Peyer's patch (tissue), 4 donors: Measurements from ENCODE around the gene SBK3. TPM values are rescaled to one million over a fixed set of nuclear protein-coding genes. Genes with fewer than 3 reads are reported as not detected.
A peak's percentile ranks its signal among the peaks of the same experiment; 100 is the strongest.

Experiments used
- DNase-seq, 3 donors: peaks; one replicate each; pipeline ENCODE4 v3.0.0-alpha.2; 2017 to 2019
- H3K27ac ChIP-seq, 4 donors: fragments of 200-600 bp; sonication (generic); one replicate each; pipeline ENCODE4 v1.5.1; 2016 to 2019
- H3K27me3 ChIP-seq, 2 donors: fragments of 200-600 bp; sonication (generic); one replicate each; pipeline ENCODE4 v1.5.1; 2019
- H3K36me3 ChIP-seq, 3 donors: fragments of 200-600 bp; sonication (generic); one replicate each; pipeline ENCODE4 v1.5.1; 2016 to 2019
- H3K4me1 ChIP-seq, 4 donors: fragments of 200-600 bp; sonication (generic); one replicate each; pipeline ENCODE4 v1.5.1; 2016 to 2019
- H3K4me3 ChIP-seq, 4 donors: fragments of 200-600 bp; sonication (generic); 1 replicate in 3 of 4; 2 replicates in 1 of 4; pipeline ENCODE4 v1.5.1; 2016 to 2019; ENCODE audit warnings: mild to moderate bottlenecking in 1 of 4
- H3K9me3 ChIP-seq, 4 donors: fragments of 200-600 bp; sonication (generic); one replicate each; pipeline ENCODE4 v1.5.1; 2016 to 2019; ENCODE audit warnings: mild to moderate bottlenecking in 1 of 4
- POLR2A ChIP-seq, 2 donors: fragments of 450-650 bp; IDR thresholded peaks; one replicate each; pipeline ENCODE4 v1.5.1; 2017; ENCODE audit warnings: antibody characterized with exemption in 2 of 2, mild to moderate bottlenecking in 2 of 2, moderate library complexity in 2 of 2
- total RNA-seq, 4 donors: library from RNA; depleted of rRNA; stranded (reverse); fragments of >200 nt; gene quantifications; one replicate each; pipeline ENCODE4 v1.1.0, GENCODE V29; 2016
- TF ChIP-seq, protein P1 (sequence below), 6 experiments: fragments of 450-650 bp in 4 of 6; fragments of 200-600 bp in 2 of 6; sonication (generic) in 1 of 6; IDR thresholded peaks; one replicate each; pipeline ENCODE4 v1.5.1; 2017 to 2019; ENCODE audit warnings: antibody characterized with exemption in 6 of 6, mild to moderate bottlenecking in 3 of 6, moderate library complexity in 1 of 6

The SBK3 gene
- total RNA-seq, 4 donors from 2014 or later = 1.0 TPM; not detected in 3

DNA sequence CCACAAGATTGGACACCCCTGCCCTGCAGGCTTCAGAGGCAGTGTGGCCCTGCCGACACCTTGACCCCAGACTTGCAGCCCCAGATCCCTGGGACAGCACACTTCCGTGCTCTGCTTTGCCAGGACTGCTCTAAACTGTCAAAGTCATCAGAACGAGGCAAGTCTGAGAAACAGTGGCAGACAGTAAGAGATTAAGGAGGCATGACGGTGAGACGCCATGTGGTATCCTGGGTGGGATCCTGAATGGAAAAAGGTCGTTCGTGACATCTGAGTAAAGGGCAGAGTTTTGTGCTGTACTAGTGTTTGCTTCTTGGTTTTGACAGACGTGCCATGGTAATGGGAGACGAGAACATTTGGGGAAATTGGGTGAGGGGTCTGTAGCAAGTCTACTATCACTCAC lies 21.5 kb upstream of the SBK3 start:
- TF ChIP-seq, protein P1, sequence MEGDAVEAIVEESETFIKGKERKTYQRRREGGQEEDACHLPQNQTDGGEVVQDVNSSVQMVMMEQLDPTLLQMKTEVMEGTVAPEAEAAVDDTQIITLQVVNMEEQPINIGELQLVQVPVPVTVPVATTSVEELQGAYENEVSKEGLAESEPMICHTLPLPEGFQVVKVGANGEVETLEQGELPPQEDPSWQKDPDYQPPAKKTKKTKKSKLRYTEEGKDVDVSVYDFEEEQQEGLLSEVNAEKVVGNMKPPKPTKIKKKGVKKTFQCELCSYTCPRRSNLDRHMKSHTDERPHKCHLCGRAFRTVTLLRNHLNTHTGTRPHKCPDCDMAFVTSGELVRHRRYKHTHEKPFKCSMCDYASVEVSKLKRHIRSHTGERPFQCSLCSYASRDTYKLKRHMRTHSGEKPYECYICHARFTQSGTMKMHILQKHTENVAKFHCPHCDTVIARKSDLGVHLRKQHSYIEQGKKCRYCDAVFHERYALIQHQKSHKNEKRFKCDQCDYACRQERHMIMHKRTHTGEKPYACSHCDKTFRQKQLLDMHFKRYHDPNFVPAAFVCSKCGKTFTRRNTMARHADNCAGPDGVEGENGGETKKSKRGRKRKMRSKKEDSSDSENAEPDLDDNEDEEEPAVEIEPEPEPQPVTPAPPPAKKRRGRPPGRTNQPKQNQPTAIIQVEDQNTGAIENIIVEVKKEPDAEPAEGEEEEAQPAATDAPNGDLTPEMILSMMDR (IDR thresholded peaks at IDR 0.05) = no peak
- TF ChIP-seq POLR2A (IDR thresholded peaks at IDR 0.05) = no peak
- no peaks in the 10 kb centered on the region for H3K9me3 ChIP-seq
- no peak overlapping the region for H3K27ac ChIP-seq

DNA sequence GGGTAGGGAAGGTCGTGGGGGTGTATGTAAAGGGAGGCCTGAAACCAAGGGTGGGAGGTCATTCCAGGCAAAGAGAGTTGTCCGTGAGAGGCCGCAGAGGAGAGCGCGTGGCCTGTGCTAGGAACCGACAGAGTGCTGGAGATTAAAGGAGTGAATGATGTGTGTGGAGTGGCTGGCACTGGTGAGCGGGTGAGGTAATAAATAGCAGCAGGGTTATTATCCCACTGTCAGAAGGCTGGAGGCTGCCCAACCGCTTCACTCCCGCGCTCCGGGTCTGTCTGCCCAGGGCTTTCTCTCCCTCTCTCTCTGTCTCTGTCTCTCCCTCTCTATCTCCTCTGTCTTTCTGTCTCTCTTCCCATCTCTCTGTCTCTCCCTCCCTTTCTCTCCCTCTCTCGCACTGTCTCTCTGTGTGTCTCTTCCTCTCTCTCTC lies 17.9 kb upstream of the SBK3 start:
- no peak overlapping the region for H3K4me3 ChIP-seq
- H3K27ac ChIP-seq = no peak overlapping the region
- DNase-seq = peak in 1 of 3 donors; percentile 61
- no peaks in the 10 kb centered on the region for H3K4me1 ChIP-seq
- H3K27me3 ChIP-seq = no peaks in the 10 kb centered on the region
- H3K9me3 ChIP-seq = peaks cover 0 to 4% (median 0%) of the 10 kb centered on the region in 4 donors
- H3K36me3 ChIP-seq = no peaks in the 10 kb centered on the region
- TF ChIP-seq, protein P1 (IDR thresholded peaks at IDR 0.05) = no peak
- TF ChIP-seq POLR2A (IDR thresholded peaks at IDR 0.05) = peak in 1 of 2 donors; percentile 26

More for the DNA sequence above, 21.5 kb upstream of the SBK3 start:
- no peaks in the 10 kb centered on the region for H3K4me1 ChIP-seq
- no peaks in the 10 kb centered on the region for H3K36me3 ChIP-seq
- H3K4me3 ChIP-seq = no peak overlapping the region
- H3K27me3 ChIP-seq = no peaks in the 10 kb centered on the region
- DNase-seq = no peak

DNA sequence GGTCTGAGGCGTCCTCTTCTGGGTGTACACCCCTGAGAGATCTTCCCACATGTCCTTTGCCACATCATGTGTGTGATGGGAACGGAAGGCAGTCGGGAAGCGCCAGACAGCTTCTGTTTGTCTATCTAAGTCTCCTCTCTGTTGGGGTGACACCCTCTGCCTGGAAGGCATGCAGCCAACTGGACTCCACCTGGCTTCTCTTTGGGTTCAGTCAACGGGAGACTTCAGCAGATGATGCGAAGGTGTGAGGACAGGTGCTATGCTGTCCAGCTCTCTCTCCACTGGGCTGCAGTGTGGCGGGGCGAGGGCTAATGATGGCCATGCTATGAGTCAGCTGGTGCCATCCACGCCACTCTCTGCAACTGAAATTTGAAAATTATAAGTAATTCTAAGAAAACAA lies 14.3 kb upstream of the SBK3 start:
- no peaks in the 10 kb centered on the region for H3K36me3 ChIP-seq
- no peak for DNase-seq
- peaks cover 0 to 4% (median 0%) of the 10 kb centered on the region in 4 donors for H3K9me3 ChIP-seq
- no peak overlapping the region for H3K4me3 ChIP-seq
- H3K27me3 ChIP-seq = no peaks in the 10 kb centered on the region
- H3K27ac ChIP-seq = no peak overlapping the region
- H3K4me1 ChIP-seq = no peaks in the 10 kb centered on the region
- TF ChIP-seq, protein P1 (IDR thresholded peaks at IDR 0.05) = no peak
- TF ChIP-seq POLR2A (IDR thresholded peaks at IDR 0.05) = no peak

DNA sequence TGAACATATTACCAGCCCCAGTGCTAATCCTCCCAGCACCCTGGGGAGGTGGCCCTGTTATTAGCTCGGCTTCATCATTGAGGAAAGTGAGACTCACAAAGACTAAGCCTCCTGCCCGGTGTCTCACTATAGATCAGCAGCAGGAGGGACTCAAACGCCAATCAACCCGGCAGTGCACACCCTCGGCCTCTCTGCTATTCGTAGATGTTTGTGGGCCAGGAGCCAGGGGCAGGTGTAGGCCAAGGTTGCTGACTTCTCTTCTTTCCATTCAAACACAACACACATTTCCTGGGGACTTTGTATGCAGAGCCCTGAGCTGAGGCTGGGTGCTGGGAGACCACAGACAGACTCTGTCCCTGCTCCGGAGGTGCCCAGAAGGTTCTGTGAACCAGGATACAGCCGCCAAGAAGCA lies 9.4 kb upstream of the SBK3 start:
- TF ChIP-seq, protein P1 (IDR thresholded peaks at IDR 0.05) = no peak
- TF ChIP-seq POLR2A (IDR thresholded peaks at IDR 0.05) = no peak
- H3K9me3 ChIP-seq = no peaks in the 10 kb centered on the region
- H3K27me3 ChIP-seq = no peaks in the 10 kb centered on the region
- no peaks in the 10 kb centered on the region for H3K36me3 ChIP-seq
- peaks cover 0 to 2% (median 0%) of the 10 kb centered on the region in 4 donors for H3K4me1 ChIP-seq
- H3K4me3 ChIP-seq = no peak overlapping the region
- no peak overlapping the region for H3K27ac ChIP-seq
- no peak for DNase-seq

DNA sequence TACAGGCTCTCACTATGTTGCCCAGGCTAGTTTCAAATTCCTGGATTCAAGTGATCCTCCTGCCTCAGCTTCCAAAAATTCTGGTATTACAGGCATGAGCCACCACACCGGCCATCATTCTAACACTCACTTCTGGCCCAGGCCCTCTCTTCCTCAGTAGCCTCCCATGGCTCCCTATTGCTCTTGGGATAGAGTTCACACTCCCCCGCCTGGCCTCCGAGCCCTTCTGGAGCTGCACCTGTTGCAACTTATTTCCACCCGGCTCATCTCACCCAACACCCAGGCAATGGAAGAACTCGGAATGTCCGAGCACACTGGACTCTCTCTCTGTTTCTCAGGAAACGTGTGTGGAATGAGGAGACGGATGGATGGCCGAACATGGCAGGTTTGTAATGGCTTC lies 9.0 kb upstream of the SBK3 start:
- no peak for TF ChIP-seq POLR2A (IDR thresholded peaks at IDR 0.05)
- TF ChIP-seq, protein P1 (IDR thresholded peaks at IDR 0.05) = no peak
- H3K27ac ChIP-seq = no peak overlapping the region
- no peak for DNase-seq
- H3K36me3 ChIP-seq = no peaks in the 10 kb centered on the region
- H3K27me3 ChIP-seq = no peaks in the 10 kb centered on the region
- no peak overlapping the region for H3K4me3 ChIP-seq
- H3K9me3 ChIP-seq = no peaks in the 10 kb centered on the region
- H3K4me1 ChIP-seq = peaks cover 0 to 6% (median 0%) of the 10 kb centered on the region in 4 donors
